ENCODE results near the gene PGC. TPM values are rescaled to one million over a fixed set of nuclear protein-coding genes. Genes with fewer than 3 reads are reported as not detected.

Gene PGC
- total RNA-seq, 1 experiment from 2014 or later: not detected

DNA sequence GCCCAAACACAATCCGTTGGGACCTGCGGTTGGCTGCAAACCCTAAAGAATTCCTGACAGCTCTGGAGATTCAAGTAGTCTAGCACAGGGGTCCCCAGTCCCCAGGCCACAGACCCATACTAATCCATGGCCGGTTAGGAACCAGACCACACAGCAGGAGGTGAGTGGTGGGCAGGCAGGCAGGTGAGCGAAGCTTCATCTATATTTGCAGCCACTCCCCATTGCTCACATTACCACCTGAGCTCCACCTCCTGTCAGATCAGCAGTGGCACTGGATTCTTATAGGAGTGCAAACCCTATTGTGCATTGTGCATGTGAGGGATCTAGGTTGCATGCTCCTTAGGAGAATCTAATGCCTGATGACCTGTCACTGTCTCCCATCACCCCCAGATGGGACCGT, 28.4 kb downstream of the PGC start:
- no peak overlapping the region for H4K8ac ChIP-seq (replicated peaks; ENCODE audit: insufficient read length, low read depth, low read length)
- H2BK15ac ChIP-seq (ENCODE audit: low read depth, low read length): no peak overlapping the region
- WGBS (ENCODE audit: extremely low coverage, insufficient read length, low lambda C conversion rate): no CpG with 5 or more reads among the region's 5 CpGs
- H2BK12ac ChIP-seq (ENCODE audit: insufficient read length, low read depth, low read length): no peak overlapping the region
- no peak overlapping the region for H4K5ac ChIP-seq (ENCODE audit: insufficient read length, low read depth, low read length)
- H3K4me2 ChIP-seq (ENCODE audit: insufficient read depth, insufficient read length, low read length): no peak overlapping the region
- H3K27ac ChIP-seq (ENCODE audit: insufficient read length, low read depth, low read length): no peak overlapping the region
- no peak overlapping the region for H2BK5ac ChIP-seq (ENCODE audit: insufficient read length, low read length)
- H3K27me3 Mint-ChIP-seq (ENCODE audit: low read depth): peaks cover 3% of the 10 kb centered on the region; the same call in 1 of the 2 replicates
- no peak overlapping the region for H3K9ac ChIP-seq (ENCODE audit: extremely low read depth, insufficient read length, low read length)
- H3K18ac ChIP-seq (ENCODE audit: insufficient read length, low read depth, low read length): no peak overlapping the region
- no peak for DNase-seq
- H3K4me1 Mint-ChIP-seq: peaks cover 8 to 19% of the 10 kb centered on the region in 2 experiments
- TF ChIP-seq, protein P1, sequence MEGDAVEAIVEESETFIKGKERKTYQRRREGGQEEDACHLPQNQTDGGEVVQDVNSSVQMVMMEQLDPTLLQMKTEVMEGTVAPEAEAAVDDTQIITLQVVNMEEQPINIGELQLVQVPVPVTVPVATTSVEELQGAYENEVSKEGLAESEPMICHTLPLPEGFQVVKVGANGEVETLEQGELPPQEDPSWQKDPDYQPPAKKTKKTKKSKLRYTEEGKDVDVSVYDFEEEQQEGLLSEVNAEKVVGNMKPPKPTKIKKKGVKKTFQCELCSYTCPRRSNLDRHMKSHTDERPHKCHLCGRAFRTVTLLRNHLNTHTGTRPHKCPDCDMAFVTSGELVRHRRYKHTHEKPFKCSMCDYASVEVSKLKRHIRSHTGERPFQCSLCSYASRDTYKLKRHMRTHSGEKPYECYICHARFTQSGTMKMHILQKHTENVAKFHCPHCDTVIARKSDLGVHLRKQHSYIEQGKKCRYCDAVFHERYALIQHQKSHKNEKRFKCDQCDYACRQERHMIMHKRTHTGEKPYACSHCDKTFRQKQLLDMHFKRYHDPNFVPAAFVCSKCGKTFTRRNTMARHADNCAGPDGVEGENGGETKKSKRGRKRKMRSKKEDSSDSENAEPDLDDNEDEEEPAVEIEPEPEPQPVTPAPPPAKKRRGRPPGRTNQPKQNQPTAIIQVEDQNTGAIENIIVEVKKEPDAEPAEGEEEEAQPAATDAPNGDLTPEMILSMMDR (conservative IDR thresholded peaks at IDR 0.05): no peak
- H2BK20ac ChIP-seq (ENCODE audit: low read depth, low read length, poor library complexity, severe bottlenecking): no peak overlapping the region
- H4K20me1 ChIP-seq (ENCODE audit: control insufficient read depth, insufficient read depth, insufficient read length): peaks cover 2% of the 10 kb centered on the region
- no peak overlapping the region for H3K56ac ChIP-seq (ENCODE audit: insufficient read length, low read depth, low read length)
- H3K23me2 ChIP-seq (ENCODE audit: insufficient read length, low read depth, low read length, poor library complexity, severe bottlenecking): no peaks in the 10 kb centered on the region
- H2AFZ ChIP-seq (ENCODE audit: low read length): no peak overlapping the region
- H3K27me3 ChIP-seq (ENCODE audit: insufficient read depth, low read length): no peaks in the 10 kb centered on the region
- no peaks in the 10 kb centered on the region for H3K36me3 Mint-ChIP-seq (ENCODE audit: insufficient read depth in 1 of 3, low read depth in 3 of 3)
- no peaks in the 10 kb centered on the region; the same call in 1 of the 2 replicates for H3K79me2 ChIP-seq (ENCODE audit: insufficient read depth, low read length)
- no peaks in the 10 kb centered on the region for H3K9me3 Mint-ChIP-seq
- no peak overlapping the region for H3K4ac ChIP-seq (ENCODE audit: low read depth, low read length)
- no peak overlapping the region for H3T11ph ChIP-seq (ENCODE audit: low read length)
- H4K91ac ChIP-seq (ENCODE audit: insufficient read length, low read depth, low read length): no peak overlapping the region
- H2BK120ac ChIP-seq (ENCODE audit: low read depth, low read length, poor library complexity, severe bottlenecking): no peak overlapping the region
- H3K23ac ChIP-seq (ENCODE audit: insufficient read length, low read depth, low read length): no peak overlapping the region
- H3K4me1 ChIP-seq (ENCODE audit: insufficient read depth, low read length): no peaks in the 10 kb centered on the region
- H3K9me3 ChIP-seq (ENCODE audit: control insufficient read depth, low read depth, low read length): no peaks in the 10 kb centered on the region
- no peak overlapping the region for H3K27ac Mint-ChIP-seq
- no peak overlapping the region for H3K4me3 Mint-ChIP-seq
- no peaks in the 10 kb centered on the region for H3K79me1 ChIP-seq (ENCODE audit: insufficient read depth, low read depth, low read length, poor library complexity, severe bottlenecking)
- H3K14ac ChIP-seq (ENCODE audit: insufficient read depth, low read length): no peak overlapping the region
- no peak overlapping the region for H2AK5ac ChIP-seq (ENCODE audit: insufficient read length, low read length)

All from H9 (cell line).